ENCODE results near the gene ZFP3.
"Not testable (repeated sequence)": the region's sequence is repeated elsewhere in the genome, so short reads cannot be mapped to it uniquely, and the experiment has no call there.

ZFP3 gene

DNA sequence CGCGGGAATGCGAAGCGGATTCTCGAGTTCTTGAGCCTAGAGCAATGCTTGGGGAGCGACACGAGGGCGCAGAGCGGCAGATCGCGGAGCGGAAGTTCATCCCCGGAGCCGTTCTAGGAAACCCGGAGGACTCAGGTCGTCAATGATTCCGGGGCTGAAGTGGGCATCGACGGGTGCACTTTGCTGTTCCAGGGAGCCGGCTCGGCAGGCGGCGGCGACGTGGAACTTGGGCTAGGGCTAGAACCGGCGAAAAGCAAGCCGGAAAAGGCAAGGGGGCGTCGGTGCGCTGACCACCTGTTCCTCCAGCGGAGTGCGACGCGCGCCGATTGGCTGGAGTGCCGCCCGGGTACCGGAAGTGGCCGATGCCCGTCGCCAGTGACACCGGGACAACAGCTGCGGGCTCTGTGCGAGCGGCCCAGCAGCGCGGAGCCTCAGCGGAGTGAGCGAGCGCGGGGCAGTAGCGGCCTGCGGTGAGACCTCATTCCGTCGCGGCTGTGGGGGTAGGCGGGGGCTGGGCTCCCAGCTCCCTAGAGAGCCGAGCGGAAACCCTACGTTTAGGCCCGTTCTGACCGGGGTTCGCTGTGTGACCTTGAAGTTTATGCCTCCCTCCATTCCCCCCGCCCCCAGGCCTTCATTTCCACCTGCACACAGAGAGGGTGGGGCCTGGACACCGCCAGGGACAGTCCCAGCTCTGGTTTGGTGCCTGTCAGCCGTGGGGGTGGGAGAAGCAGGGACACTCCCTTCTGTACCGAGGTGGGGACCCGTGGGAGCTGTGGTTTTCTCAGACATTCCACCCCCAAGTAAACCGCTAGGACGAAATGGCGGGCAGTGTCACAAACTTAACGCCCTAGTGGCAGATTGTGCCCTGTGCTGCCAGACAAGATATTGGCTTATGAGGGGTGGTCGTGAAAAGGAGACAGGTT, at the start of gene ZFP3:
Gene ZFP3 (plus strand): TSS at position 362 of the 923 bp plus-strand sequence. CDS start 13,038 bp downstream, outside the sequence.
- Histone ChIP-seq H3K9me3 (replicated peaks in 1 of 11) (peaks cover 22 to 55% (median 39%) of the 10 kb centered on the region in 11 experiments), H3K27me3 (no peaks in the 10 kb centered on the region), H3K4me2 (peak within 1 kb of the TSS; percentile 67 to 96 (median 92)), H3K4me1 (peaks cover 9 to 27% (median 22%) of the 10 kb centered on the region in 10 experiments; a peak in 19 of 20 replicates), H4K20me1 (no peaks in the 10 kb centered on the region), H3K4me3 (peak within 1 kb of the TSS; percentile 55 to 78 (median 71)), H3K27ac (peak within 1 kb of the TSS; percentile 70 to 87 (median 84)), H3K36me3 (peaks cover 6 to 31% (median 21%) of the 10 kb centered on the region in 11 experiments; a peak in 16 of 22 replicates), H3K9ac (peak within 1 kb of the TSS; percentile 74 to 87 (median 81))
- no peak for TF ChIP-seq Cebpa-rat (IDR thresholded peaks at IDR 0.05)

DNA sequence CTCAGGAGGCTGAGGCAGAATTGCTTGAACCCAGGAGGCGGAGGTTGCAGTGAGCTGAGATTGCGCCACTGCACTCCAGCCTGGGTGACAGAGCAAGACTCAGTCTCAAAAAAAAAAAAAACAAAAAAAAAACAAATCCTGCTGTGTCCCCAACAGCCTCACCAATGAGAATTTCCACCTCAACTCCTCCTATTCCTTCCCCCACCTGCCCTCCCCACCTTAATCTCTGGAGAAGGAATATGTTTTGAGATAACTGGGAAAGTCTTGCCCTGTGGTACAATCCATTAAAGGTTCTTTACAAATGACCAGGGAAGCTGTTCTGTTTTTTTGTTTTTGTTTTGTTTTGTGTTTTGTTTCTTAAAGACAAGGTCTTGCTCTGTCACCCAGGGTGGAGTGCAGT, 48.1 kb upstream of the ZFP3 start:
- not testable (repeated sequence) for H3K36me3 ChIP-seq

DNA sequence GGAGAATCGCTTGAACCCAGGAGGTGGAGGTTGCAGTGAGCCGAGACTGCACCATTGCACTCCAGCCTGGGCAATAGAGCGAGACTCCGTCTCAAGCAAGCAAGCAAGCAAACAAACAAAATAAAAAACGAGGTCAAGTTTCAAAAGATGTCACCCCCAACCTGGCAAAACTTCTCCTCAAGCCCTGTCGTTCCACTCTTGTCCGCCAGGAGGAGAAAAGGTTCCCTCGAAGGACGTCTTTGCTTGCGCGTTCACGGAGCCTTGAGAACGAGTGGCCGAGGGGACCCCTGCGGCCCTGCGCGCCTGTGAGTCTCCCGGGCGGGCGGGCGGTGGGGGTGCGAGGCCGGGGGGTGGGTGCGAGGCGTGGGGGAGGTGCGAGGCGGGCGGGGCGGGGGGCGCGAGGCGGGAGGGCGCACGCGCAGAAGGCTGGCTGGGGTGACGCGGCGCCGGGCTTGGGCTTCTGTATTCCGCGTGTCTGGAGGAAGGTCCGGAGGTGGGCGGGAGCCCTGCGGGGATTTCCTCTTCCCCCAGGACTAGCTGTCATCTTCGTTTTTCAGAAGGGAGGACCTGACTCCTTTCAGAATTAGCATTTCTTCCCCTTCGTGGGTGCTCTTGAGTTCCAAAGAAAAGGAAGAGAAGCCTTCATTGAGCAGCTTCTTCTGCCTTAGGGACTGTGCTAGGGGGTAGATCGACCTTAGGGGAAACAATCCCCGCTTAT, 46.7 kb upstream of the ZFP3 start:
- H3K4me2 ChIP-seq = peak overlapping the region; percentile 60 to 88 (median 79)
- H3K9me3 ChIP-seq (replicated peaks in 1 of 11) = no peaks in the 10 kb centered on the region
- H3K4me1 ChIP-seq = peaks cover 15 to 33% (median 23%) of the 10 kb centered on the region in 10 experiments; a peak in 19 of 20 replicates
- H4K20me1 ChIP-seq = no peaks in the 10 kb centered on the region
- peak overlapping the region in 8 of 11 experiments; percentile 6 to 71 (median 59); a peak in 13 of 22 replicates for H3K27ac ChIP-seq
- H3K4me3 ChIP-seq = peak overlapping the region; percentile 24 to 65 (median 49); a peak in 19 of 20 replicates
- no peaks in the 10 kb centered on the region for H3K36me3 ChIP-seq
- H3K9ac ChIP-seq = peak overlapping the region; percentile 29 to 69 (median 62); a peak in 19 of 22 replicates
- no peak for TF ChIP-seq Cebpa-rat (IDR thresholded peaks at IDR 0.05)
- peaks cover 0 to 13% (median 3%) of the 10 kb centered on the region in 11 experiments; a peak in 9 of 22 replicates for H3K27me3 ChIP-seq

More for the DNA sequence above, 48.1 kb upstream of the ZFP3 start:
- H3K27ac ChIP-seq; H3K27me3 ChIP-seq; H3K9me3 ChIP-seq (replicated peaks in 1 of 11); H3K4me2 ChIP-seq; H3K4me3 ChIP-seq; H4K20me1 ChIP-seq: not testable (repeated sequence)
- H3K4me1 ChIP-seq = peaks cover 15 to 33% (median 23%) of the 10 kb centered on the region in 10 experiments; a peak in 19 of 20 replicates
- H3K9ac ChIP-seq = peak overlapping the region in 1 of 11 experiments; percentile 42; a peak in 1 of 22 replicates

DNA sequence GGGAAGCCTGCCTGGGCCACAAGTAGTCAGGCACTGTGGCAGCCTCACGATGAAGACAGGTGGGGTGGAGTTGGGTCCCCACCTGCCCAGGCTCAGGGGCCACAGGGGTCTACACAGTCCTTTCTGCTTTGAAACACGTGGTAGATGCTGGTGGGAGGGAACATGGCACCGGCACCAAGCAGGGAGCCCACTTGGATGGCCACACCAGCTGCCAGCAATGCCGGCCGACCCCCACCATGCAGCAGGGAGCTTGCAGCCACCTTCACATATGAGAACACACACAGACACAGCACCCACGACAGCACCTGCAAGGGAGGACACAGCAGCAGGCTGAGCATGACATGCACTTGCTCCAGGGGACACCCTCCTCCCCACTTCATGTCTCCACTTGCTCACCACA, 45.4 kb upstream of the ZFP3 start:
- 0 out of 22 replicates have a peak overlapping the region, but pooled peaks of 1 of the 11 experiments have one; percentile 65 for H3K9ac ChIP-seq
- no peak for TF ChIP-seq Cebpa-rat (IDR thresholded peaks at IDR 0.05)
- no peaks in the 10 kb centered on the region for H4K20me1 ChIP-seq
- H3K27ac ChIP-seq = no peak overlapping the region
- peak overlapping the region in 3 of 11 experiments; percentile 7 to 83 (median 81); a peak in 3 of 22 replicates for H3K4me2 ChIP-seq
- H3K4me3 ChIP-seq = no peak overlapping the region
- peaks cover 15 to 29% (median 23%) of the 10 kb centered on the region in 10 experiments; a peak in 19 of 20 replicates for H3K4me1 ChIP-seq
- H3K27me3 ChIP-seq = peaks cover 0 to 13% (median 3%) of the 10 kb centered on the region in 11 experiments; a peak in 9 of 22 replicates
- H3K9me3 ChIP-seq (replicated peaks in 1 of 11) = no peaks in the 10 kb centered on the region
- H3K36me3 ChIP-seq = no peaks in the 10 kb centered on the region

DNA sequence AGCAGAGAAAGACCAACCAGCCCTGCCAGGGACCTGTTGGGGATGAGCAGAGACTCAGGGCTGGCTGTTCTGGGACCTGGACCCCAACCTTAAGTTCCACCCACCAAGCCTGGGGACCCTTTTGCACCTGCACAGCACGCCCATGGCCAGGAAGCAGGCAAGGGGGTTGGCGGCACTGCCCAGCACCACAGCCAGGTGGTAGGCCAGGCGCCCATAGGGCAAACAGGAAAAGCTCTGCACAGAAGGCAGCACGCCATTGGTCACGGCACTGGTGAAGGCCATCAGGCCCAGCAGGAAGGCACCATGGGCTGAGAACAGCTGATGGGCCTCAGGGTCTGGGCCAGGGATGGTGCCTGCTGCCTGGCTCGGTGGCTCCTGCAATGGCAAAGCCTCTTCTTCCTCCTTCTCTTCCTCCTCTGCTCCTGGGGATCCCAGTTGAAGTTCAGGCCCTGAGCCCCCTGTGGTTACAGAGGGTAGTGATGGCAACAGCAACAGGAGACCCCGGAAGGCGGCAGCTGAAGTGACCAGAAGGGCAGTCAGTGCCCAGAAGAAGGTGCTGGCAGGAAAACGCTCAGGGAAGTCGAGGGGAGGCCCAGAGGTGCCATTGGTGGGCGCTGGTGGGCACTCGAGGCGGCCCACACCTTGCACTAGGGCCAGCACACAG, 44.8 kb upstream of the ZFP3 start:
- Histone ChIP-seq H3K4me1 (peaks cover 15 to 29% (median 23%) of the 10 kb centered on the region in 10 experiments; a peak in 19 of 20 replicates), H3K36me3 (no peaks in the 10 kb centered on the region), H3K27ac (no peak overlapping the region), H3K4me2 (peak overlapping the region in 1 of 11 experiments; percentile 7; a peak in 1 of 22 replicates), H3K9ac (no peak overlapping the region), H3K9me3 (replicated peaks in 1 of 11) (no peaks in the 10 kb centered on the region), H4K20me1 (no peaks in the 10 kb centered on the region), H3K27me3 (peaks cover 0 to 13% (median 3%) of the 10 kb centered on the region in 11 experiments; a peak in 9 of 22 replicates), H3K4me3 (no peak overlapping the region)
- TF ChIP-seq Cebpa-rat (IDR thresholded peaks at IDR 0.05) = no peak

DNA sequence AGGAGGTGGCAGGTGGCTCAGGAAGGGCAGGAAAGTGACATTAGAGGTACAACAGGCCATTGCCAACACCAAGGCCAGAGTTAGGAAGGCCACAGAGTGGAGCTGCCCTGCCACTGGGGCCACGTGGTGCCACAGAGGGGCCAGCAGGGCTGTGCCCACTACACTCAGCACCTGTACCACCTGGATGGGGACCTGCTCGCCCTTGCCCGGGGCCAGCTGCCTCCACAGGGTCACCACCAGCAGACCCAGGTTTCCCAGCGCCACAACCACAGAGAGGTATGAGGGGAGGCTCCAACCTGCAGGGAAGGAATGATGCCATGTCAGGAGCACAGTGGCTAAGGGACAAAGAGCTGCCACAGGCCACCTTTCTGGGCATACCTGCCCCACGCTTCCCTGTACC, 44.2 kb upstream of the ZFP3 start:
- Histone ChIP-seq H3K36me3 (no peaks in the 10 kb centered on the region), H3K9me3 (replicated peaks in 1 of 11) (no peaks in the 10 kb centered on the region), H3K4me1 (peaks cover 15 to 29% (median 22%) of the 10 kb centered on the region in 10 experiments; a peak in 19 of 20 replicates), H3K4me3 (no peak overlapping the region), H3K4me2 (no peak overlapping the region), H3K27ac (no peak overlapping the region), H3K27me3 (peaks cover 0 to 13% (median 3%) of the 10 kb centered on the region in 11 experiments; a peak in 9 of 22 replicates), H3K9ac (no peak overlapping the region), H4K20me1 (no peaks in the 10 kb centered on the region)
- TF ChIP-seq Cebpa-rat (IDR thresholded peaks at IDR 0.05) = no peak

DNA sequence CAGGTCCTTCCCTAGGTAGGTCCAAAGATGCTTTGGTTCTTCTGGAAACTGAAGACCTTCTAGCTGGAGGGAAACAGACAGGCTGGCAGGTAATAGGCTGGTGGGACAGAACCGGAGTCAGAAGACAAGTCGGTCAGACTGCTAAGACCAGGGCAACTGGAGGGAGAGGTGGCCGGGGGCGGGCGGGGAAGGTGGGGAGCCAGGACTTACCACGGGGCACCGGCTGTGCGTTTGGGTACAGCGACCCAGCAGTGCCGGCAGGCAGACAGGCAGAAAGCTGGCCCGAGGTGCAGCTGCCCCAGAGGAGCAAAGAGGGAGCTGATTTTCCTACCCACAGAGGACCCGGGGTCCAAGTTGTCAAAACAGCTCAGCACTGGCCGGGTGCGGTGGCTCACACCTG, 43.6 kb upstream of the ZFP3 start:
- H4K20me1 ChIP-seq = no peaks in the 10 kb centered on the region
- H3K27ac ChIP-seq = no peak overlapping the region
- TF ChIP-seq Cebpa-rat (IDR thresholded peaks at IDR 0.05) = no peak
- peaks cover 0 to 13% (median 3%) of the 10 kb centered on the region in 11 experiments; a peak in 9 of 22 replicates for H3K27me3 ChIP-seq
- H3K4me2 ChIP-seq = no peak overlapping the region
- no peak overlapping the region for H3K9ac ChIP-seq
- H3K4me1 ChIP-seq = peaks cover 15 to 29% (median 22%) of the 10 kb centered on the region in 10 experiments; a peak in 19 of 20 replicates
- H3K36me3 ChIP-seq = no peaks in the 10 kb centered on the region
- no peaks in the 10 kb centered on the region for H3K9me3 ChIP-seq (replicated peaks in 1 of 11)
- no peak overlapping the region for H3K4me3 ChIP-seq

DNA sequence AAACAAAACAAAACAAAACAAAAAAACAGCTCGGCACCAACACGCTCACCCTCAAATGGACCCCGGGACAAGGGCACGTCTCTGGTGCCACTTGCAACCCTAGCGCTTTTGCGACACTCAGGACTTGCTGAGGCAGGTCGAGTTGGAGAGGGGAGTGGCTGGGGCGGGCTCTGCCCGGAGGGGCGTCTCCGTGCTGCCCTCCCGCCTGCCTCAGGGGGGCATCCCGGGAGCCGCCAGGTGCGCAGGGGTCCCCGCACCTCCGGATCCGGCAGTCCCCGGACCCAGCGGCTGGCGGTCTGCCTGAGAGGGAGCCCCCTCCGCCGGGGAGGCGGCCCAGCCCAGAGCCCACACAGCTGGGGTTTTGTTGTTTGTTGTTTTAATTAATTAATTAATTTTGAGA, 43.0 kb upstream of the ZFP3 start, which contains the start of gene SLC52A1:
Gene SLC52A1 (minus strand): TSS at position 112 of the 400 bp plus-strand sequence. CDS start 820 bp downstream, outside the sequence.
- H3K9me3 ChIP-seq (replicated peaks in 1 of 11) = peaks cover 0 to 4% (median 2%) of the 10 kb centered on the region in 11 experiments; a peak in 12 of 22 replicates
- peak within 1 kb of the TSS in 6 of 11 experiments; percentile 5 to 43 (median 30); a peak in 6 of 22 replicates for H3K4me2 ChIP-seq
- no peak within 1 kb of the TSS for H3K27ac ChIP-seq
- H4K20me1 ChIP-seq = no peaks in the 10 kb centered on the region
- no peak within 1 kb of the TSS for H3K4me3 ChIP-seq
- H3K36me3 ChIP-seq = no peaks in the 10 kb centered on the region
- peaks cover 0 to 13% (median 3%) of the 10 kb centered on the region in 11 experiments; a peak in 9 of 22 replicates for H3K27me3 ChIP-seq
- no peak within 1 kb of the TSS for H3K9ac ChIP-seq
- peaks cover 15 to 29% (median 21%) of the 10 kb centered on the region in 10 experiments; a peak in 19 of 20 replicates for H3K4me1 ChIP-seq
- no peak for TF ChIP-seq Cebpa-rat (IDR thresholded peaks at IDR 0.05)
